ENCODE measurements around the gene PTCRA. TPM values are rescaled to one million over a fixed set of nuclear protein-coding genes. Genes with fewer than 3 reads are reported as not detected.

The PTCRA gene
- total and polyA plus RNA-seq, 8 donors = not detected

DNA sequence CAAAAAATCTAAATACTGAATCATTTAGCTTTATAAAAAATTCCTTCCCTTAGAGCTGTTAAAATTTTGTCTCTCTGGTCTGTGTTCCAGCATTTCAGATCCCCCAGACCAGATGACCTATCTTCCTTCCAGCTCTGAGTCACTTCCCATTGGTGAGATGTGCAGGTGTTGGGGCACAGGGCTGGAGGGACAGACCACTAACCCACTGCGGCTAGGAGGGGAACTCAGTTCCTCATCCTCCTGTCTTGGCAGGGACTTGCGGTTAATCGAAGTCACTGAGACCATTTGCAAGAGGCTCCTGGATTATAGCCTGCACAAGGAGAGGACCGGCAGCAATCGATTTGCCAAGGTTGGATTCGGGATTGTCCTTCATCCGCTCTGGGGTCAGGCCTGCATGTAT is 19.5 kb downstream of the PTCRA start:
- H3K4me3 ChIP-seq = no peak overlapping the region
- DNase-seq = no peak
- H3K27me3 ChIP-seq = no peaks in the 10 kb centered on the region
- peaks cover 24 to 59% (median 36%) of the 10 kb centered on the region in 4 donors for H3K4me1 ChIP-seq
- intact Hi-C loops (cut with DNase I; ENCODE audit: low total_unique reads) = no loop called here
- peaks cover 28 to 71% (median 65%) of the 10 kb centered on the region in 4 donors for H3K36me3 ChIP-seq
- 82 to 93% (median 89%) methylated on average over 5 to 7 of the region's 7 CpGs for WGBS, 5 donors
- TF ChIP-seq POLR2A (IDR thresholded peaks at IDR 0.05) (no peak), POLR2AphosphoS5 (IDR thresholded peaks at IDR 0.05) (no peak), EP300 (IDR thresholded peaks at IDR 0.05) (no peak)
- TF ChIP-seq, protein P1, sequence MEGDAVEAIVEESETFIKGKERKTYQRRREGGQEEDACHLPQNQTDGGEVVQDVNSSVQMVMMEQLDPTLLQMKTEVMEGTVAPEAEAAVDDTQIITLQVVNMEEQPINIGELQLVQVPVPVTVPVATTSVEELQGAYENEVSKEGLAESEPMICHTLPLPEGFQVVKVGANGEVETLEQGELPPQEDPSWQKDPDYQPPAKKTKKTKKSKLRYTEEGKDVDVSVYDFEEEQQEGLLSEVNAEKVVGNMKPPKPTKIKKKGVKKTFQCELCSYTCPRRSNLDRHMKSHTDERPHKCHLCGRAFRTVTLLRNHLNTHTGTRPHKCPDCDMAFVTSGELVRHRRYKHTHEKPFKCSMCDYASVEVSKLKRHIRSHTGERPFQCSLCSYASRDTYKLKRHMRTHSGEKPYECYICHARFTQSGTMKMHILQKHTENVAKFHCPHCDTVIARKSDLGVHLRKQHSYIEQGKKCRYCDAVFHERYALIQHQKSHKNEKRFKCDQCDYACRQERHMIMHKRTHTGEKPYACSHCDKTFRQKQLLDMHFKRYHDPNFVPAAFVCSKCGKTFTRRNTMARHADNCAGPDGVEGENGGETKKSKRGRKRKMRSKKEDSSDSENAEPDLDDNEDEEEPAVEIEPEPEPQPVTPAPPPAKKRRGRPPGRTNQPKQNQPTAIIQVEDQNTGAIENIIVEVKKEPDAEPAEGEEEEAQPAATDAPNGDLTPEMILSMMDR (IDR thresholded peaks at IDR 0.05) = no peak
- H3K27ac ChIP-seq = no peak overlapping the region
- H3K9me3 ChIP-seq = no peaks in the 10 kb centered on the region

DNA sequence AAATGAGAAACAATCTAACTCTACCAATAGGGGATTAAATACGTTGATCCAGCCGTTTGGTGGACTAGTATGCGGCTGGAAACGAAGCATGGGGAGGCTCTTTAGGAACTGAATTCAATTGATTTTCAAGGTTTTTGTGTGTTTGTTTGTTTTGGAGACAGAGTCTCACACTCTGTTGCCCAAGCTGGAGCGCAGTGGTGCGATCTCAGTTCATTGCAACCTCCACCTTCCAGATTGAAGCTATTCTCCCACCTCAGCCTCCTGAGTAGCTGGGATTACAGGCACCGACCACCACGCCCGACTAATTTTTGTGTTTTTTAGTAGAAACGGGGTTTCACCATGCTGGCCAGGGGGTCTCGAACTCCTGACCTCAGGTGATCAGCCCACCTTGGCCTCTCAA is 20.5 kb downstream of the PTCRA start:
- H3K27ac ChIP-seq = no peak overlapping the region
- TF ChIP-seq, protein P1 (IDR thresholded peaks at IDR 0.05) = no peak
- TF ChIP-seq POLR2AphosphoS5 (IDR thresholded peaks at IDR 0.05) (no peak), POLR2A (IDR thresholded peaks at IDR 0.05) (no peak), EP300 (IDR thresholded peaks at IDR 0.05) (no peak)
- intact Hi-C loops (cut with DNase I; ENCODE audit: low total_unique reads) = no loop called here
- peaks cover 32 to 82% (median 74%) of the 10 kb centered on the region in 4 donors for H3K36me3 ChIP-seq
- no peak overlapping the region for H3K4me3 ChIP-seq
- H3K9me3 ChIP-seq = no peaks in the 10 kb centered on the region
- peaks cover 13 to 49% (median 26%) of the 10 kb centered on the region in 4 donors for H3K4me1 ChIP-seq
- 90 to 97% (median 93%) methylated on average over 11 of the region's 11 CpGs for WGBS, 5 donors
- no peaks in the 10 kb centered on the region for H3K27me3 ChIP-seq
- DNase-seq = no peak

DNA sequence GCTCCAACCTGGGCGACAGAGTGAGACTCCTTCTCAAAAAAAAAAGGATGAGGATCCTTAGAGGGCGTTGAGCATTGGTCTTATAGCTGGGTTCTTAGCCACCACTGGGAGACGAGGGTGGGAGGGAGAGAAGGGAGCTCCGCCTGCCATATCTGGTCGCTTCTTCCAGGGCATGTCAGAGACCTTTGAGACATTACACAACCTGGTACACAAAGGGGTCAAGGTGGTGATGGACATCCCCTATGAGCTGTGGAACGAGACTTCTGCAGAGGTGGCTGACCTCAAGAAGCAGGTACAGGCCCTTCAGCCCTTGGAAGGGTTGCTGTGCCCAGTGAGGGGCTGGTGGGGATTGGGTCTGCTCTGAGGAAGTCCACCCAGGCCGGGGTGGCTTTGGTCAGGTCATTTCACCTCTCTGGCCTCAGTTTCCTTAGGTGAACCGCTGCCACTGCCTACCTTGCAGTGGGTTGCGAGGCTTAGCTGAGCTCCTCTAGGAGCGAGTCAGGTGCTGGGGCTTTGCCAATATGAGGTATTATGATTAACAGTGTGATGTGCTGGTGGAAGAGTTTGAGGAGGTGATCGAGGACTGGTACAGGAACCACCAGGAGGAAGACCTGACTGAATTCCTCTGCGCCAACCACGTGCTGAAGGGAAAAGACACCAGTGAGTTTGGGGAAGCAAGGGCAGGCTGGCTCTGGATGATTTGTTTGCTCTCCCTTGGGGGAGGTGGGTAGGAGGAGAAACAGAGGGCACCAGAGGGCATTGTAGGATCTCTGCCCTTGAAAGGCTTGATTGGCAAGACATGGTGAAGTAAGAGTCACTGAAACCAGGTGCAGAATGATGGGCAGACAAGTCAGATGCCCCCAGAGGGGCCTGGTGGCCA is 21.9 kb downstream of the PTCRA start:
- no peak overlapping the region for H3K4me3 ChIP-seq
- TF ChIP-seq, protein P1 (IDR thresholded peaks at IDR 0.05) = no peak
- no peak for TF ChIP-seq POLR2A (IDR thresholded peaks at IDR 0.05)
- H3K4me1 ChIP-seq = peaks cover 0 to 35% (median 12%) of the 10 kb centered on the region in 4 donors
- no peaks in the 10 kb centered on the region for H3K27me3 ChIP-seq
- peaks cover 32 to 91% (median 87%) of the 10 kb centered on the region in 4 donors for H3K36me3 ChIP-seq
- intact Hi-C loops (cut with DNase I; ENCODE audit: low total_unique reads) = no loop called here
- no peak overlapping the region for H3K27ac ChIP-seq
- no peaks in the 10 kb centered on the region for H3K9me3 ChIP-seq
- 87 to 92% (median 90%) methylated on average over 12 to 13 of the region's 13 CpGs for WGBS, 5 donors
- DNase-seq = no peak

DNA sequence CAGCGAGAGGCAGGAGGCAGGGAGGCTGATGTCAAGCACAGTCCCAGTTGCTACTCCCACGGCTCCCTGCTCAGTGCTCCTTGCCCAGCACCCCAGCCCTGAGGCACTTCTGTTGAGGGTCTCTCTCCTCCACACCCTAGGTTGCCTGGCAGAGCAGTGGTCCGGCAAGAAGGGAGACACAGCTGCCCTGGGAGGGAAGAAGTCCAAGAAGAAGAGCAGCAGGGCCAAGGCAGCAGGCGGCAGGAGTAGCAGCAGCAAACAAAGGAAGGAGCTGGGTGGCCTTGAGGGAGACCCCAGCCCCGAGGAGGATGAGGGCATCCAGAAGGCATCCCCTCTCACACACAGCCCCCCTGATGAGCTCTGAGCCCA is 22.6 kb downstream of the PTCRA start:
- Histone ChIP-seq H3K4me1 (peaks cover 0 to 29% (median 6%) of the 10 kb centered on the region in 4 donors), H3K27me3 (no peaks in the 10 kb centered on the region), H3K4me3 (no peak overlapping the region), H3K27ac (peak overlapping the region in 1 of 5 donors; percentile 61), H3K36me3 (peaks cover 32 to 97% (median 92%) of the 10 kb centered on the region in 4 donors), H3K9me3 (no peaks in the 10 kb centered on the region)
- 90 to 95% (median 91%) methylated on average over 5 of the region's 5 CpGs for WGBS, 5 donors
- TF ChIP-seq EP300 (IDR thresholded peaks at IDR 0.05) (no peak), POLR2AphosphoS5 (IDR thresholded peaks at IDR 0.05) (no peak), POLR2A (IDR thresholded peaks at IDR 0.05) (no peak)
- TF ChIP-seq, protein P1 (IDR thresholded peaks at IDR 0.05) = no peak
- DNase-seq = no peak
- intact Hi-C loops (cut with DNase I; ENCODE audit: low total_unique reads) = no loop called here

Measured in stomach (tissue), 9 donors.